HG02798 (cell line): ENCODE results near the gene SMIM14.
A peak's percentile ranks its signal among the peaks of the same experiment; 100 is the strongest.
"Not testable (repeated sequence)": the region's sequence is repeated elsewhere in the genome, so short reads cannot be mapped to it uniquely, and the experiment has no call there.

Experiments
- ATAC-seq: cut with Tn5 transposase; IDR thresholded peaks from one replicate; pipeline ENCODE4 v1.9.1; 2021; ENCODE audit warnings: mild to moderate bottlenecking; ENCODE audit not compliant: unreplicated experiment, poor library complexity

SMIM14 gene

DNA sequence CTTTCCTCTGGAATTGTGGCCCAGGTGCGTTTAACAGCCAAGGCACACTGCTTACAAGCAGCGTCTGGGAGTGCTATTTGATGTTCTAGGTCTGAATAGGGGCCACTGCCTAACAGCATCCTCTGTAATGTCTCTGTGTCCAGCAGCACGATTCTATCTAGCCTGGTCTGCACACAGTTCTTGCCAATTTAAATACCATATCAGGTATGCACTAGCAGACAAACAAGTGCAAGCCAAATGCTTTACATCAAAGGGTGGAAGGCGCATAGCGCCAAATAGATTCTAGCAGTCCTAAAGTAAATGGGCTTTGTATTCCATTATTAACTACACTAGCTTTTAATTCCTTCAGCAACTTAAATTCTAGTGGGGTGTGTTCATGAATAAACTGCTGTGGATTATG, 95.6 kb downstream of the SMIM14 start:
- no peak for ATAC-seq

DNA sequence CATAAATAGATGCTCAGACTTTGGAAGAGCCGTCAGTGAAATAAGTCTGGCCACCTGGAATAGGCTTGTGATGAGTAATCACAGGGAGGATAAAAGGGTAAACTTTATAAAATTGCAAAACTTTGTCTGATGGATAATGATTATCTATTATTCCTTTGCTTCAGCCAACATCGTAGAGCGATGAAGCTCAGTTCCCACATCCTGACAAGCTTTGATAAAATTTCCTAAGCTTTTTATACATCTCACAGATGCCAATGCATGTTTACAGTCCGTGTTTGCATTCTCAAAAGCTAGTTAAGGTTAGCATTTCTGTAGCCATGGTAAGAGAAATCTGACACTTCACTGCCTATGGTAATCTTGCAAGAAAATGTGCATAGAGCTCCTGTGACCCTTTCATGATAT, 96.1 kb downstream of the SMIM14 start:
- ATAC-seq = no peak

- ATAC-seq = no peak
Observed at GRCh38 chr4:39541987-39542610, 96.6 kb downstream of the SMIM14 start.

DNA sequence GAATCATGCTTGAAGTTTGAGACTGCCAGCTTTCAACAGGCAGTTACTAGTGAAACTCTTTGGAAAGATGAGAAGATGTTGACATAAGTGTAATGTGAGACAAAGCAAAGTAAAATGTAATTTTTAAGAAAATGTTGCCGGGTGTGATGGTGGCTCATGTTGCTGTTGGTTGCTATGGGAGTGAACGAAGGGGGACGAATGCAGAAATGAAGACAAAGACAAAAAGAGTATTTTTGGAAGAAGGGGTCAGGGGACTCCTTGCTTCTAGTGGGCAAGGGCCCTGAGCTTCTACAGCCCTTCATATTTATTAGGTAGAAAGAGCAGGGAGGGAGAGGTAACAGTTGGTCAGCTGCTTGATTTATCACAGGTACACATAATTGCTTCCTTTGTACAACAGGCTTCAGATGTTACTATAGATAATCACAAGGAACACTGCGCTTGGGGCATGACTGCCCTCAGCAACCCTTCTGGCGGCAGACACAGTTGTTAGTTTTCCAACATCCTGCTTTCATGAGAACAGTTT, 99.5 kb downstream of the SMIM14 start:
- no peak for ATAC-seq

DNA sequence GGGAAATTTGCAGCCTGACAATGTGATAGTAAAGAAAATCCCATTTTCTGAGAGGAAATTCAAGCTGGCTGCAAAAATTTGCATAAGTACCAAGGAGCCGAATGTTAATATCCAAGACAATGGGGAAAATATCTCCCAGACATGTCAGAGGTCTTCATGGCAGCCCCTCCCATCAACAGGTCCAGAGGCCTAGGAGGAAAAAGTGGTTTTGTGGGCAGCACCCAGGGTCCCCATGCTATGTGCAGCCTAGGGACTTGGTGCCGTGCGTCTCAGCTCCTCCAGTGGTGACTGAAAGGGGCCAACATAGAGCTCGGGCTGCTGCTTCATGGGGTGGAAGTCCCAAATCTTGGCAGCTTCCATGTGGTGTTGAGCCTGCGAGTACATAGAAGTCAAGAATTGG, 105.1 kb downstream of the SMIM14 start:
- no peak for ATAC-seq

DNA sequence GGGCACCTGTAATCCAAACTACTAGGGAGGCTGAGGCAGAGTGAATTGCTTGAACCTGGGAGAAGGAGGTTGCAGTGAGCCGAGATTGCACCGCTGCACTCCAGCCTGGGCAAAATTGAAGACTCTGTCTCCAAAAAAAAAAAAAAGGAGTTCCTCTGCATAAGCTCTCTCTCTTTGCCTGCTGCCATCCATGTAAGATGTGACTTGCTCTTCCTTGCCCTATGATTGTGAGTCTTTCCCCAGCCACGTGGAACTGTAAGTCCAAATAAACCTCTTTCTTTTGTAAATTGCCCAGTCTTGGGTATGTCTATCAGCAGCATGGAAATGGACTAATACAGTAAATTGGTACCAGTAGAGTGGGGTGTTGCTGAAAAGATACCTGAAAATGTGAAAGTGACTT, 106.4 kb downstream of the SMIM14 start:
- ATAC-seq = not testable (repeated sequence)

DNA sequence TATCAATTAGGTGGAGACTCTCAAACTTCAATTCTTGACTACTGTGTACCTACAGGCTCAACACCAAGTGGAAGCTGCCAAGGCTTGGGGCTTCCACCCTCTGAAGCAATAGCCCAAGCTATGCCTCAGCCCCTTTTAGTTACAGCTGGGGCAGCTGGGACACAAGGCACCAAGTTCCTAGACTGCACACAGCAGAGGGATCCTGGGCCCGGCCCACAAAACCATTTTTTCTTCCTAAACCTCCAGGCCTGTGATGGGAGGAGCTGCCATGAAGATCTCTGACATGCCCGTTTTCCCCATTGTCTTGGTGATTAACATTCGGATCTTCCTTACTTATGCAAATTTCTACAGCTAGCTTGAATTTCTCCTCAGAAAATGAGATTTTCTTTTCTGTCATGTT, 108.0 kb downstream of the SMIM14 start:
- no peak for ATAC-seq

- no peak for ATAC-seq
Observed at GRCh38 chr4:39529534-39529933, 109.1 kb downstream of the SMIM14 start.

DNA sequence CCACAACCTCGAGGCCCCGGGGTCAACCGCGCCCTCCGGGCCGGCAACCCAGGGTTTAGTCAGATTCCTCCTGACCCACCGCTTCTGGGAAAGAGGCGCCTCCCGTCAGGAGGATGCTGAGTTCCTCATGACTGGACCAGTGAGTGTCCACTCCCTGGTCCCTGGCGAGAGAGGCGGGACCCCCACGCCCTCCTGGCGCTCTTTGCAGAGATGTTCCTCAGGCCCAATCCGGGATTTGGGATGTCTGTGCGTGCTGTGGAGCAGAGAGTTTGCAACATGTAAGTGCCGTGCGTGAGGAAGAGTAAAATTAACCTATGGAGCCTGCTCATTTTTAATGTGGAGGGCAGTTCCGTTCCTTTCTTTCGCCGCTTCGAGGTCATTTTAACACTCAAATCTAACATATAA, 110.6 kb downstream of the SMIM14 start:
- ATAC-seq = no peak

GRCh38 chr4:39527296-39528060, 111.2 kb downstream of the SMIM14 start, which contains the start of gene UGDH:
Gene UGDH (minus strand): TSS chr4:39527439. CDS start chr4:39521512, 5,927 bp downstream.
- peak; percentile 96 for ATAC-seq

- ATAC-seq = no peak
Observed at GRCh38 chr4:39526765-39527295, 111.8 kb downstream of the SMIM14 start.

GRCh38 chr4:39525822-39526690, 112.6 kb downstream of the SMIM14 start:
- ATAC-seq = no peak

GRCh38 chr4:39524161-39524957, 114.3 kb downstream of the SMIM14 start:
- ATAC-seq = no peak

- no peak for ATAC-seq
Observed at GRCh38 chr4:39522068-39522467, 116.6 kb downstream of the SMIM14 start.

- no peak for ATAC-seq
Observed at GRCh38 chr4:39521253-39521919, 117.3 kb downstream of the SMIM14 start.

DNA sequence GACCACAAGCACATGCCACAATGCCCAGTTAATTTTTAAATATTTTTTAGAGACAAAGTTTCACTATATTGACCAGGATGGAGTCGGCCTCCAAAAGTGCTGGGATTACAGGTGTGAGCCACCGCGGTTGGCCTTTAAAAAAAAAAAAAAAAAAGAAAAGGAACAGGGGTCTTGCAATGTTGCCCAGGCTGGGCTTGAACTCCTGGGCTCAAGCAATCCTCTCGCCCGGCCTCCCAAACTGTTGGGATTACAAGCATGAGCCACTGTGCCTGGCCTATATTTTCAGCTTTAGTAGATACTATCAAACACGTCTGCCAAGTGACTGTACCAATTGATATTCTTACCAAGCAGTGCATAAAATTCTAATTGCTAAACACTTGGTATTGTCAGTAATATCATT, 120.2 kb downstream of the SMIM14 start:
- no peak for ATAC-seq

DNA sequence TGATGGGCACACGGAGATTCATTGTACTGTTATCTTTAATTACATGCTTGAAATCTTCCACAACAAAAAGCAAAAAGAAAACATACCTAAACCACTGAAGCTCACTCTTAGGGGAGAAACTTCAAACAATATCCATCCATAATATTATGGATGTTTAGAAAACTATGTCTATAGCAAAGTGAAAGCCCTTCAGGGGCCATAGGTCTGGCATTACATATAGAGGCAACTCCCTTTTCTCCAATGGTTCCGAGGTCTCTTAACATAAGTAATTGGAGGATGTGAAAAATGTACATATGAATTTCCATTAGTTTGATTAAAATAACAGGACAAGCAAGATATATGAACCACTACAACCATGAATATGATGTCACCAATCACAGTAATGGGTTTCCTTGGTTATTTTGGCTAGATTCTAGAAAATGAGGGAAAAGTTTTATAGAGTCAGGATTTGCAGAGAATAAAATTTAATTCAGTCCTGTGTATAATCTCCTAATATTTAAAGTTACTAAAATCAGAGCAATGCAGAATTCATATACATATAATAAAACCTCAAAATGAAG, 122.2 kb downstream of the SMIM14 start:
- ATAC-seq = no peak

- not testable (repeated sequence) for ATAC-seq
Observed at GRCh38 chr4:39515669-39516401, 122.8 kb downstream of the SMIM14 start.
